T-cell (primary cell): ENCODE results near the gene OR5D18. TPM values are rescaled to one million over a fixed set of nuclear protein-coding genes. Genes with fewer than 3 reads are reported as not detected.
"Not testable (repeated sequence)": the region's sequence is repeated elsewhere in the genome, so short reads cannot be mapped to it uniquely, and the experiment has no call there.

Experiments used
- ATAC-seq, 4 experiments: fragments of 200-7000 bp in 3 of 4; fragments of 150-1000 bp in 1 of 4; cut with Tn5 transposase; replicated peaks in 1 of 4; 1 replicate in 3 of 4; 2 replicates in 1 of 4; pipeline ENCODE4 v1.10.0; 2021; ENCODE audit warnings: moderate library complexity in 3 of 4, mild to moderate bottlenecking in 2 of 4, moderate number of reproducible peaks in 1 of 4
- CTCF ChIA-PET, 2 donors: fragments of 300-600 bp; sonication (Branson Sonifier 250); formaldehyde crosslinking; loops; one replicate each; lab custom pipeline; 2022; ENCODE audit warnings: antibody characterized with exemption in 2 of 2; lab: Charles Lee
- POLR2A ChIA-PET, 2 donors: fragments of 300-600 bp; sonication (Branson Sonifier 250); formaldehyde crosslinking; loops; one replicate each; lab custom pipeline; 2022; ENCODE audit warnings: antibody characterized with exemption in 2 of 2; lab: Charles Lee
- DNase-seq, 35 experiments: peaks; one replicate each; pipeline versions ENCODE4 v3.0.0 to v3.0.0-alpha.2; 2013 to 2023
- H3K27ac ChIP-seq: one replicate; pipeline ENCODE4 v1.5.1; 2013; ENCODE audit warnings: low read length
- H3K27me3 ChIP-seq, 2 experiments: replicated peaks in 1 of 2; 1 replicate in 1 of 2; 2 replicates in 1 of 2; pipeline versions ENCODE4 v1.6.1 to v1.7.0; 2013; ENCODE audit warnings: low read length in 1 of 2, mixed read lengths in 1 of 2; ENCODE audit not compliant: control insufficient read depth in 2 of 2, insufficient read depth in 2 of 2; ENCODE audit errors: extremely low read depth in 1 of 2
- H3K36me3 ChIP-seq, 2 donors: 1 replicate in 1 of 2; 2 replicates in 1 of 2; pipeline versions ENCODE4 v1.6.1 to v1.7.0; 2013; ENCODE audit warnings: low read length in 1 of 2; ENCODE audit not compliant: control insufficient read depth in 2 of 2, insufficient read depth in 1 of 2; ENCODE audit errors: extremely low read depth in 1 of 2
- H3K4me1 ChIP-seq, 2 experiments: 1 replicate in 1 of 2; 2 replicates in 1 of 2; pipeline versions ENCODE4 v1.6.1 to v1.7.0; 2013; ENCODE audit warnings: low read length in 2 of 2, mixed read lengths in 1 of 2; ENCODE audit not compliant: insufficient read depth in 2 of 2, control insufficient read depth in 1 of 2; ENCODE audit errors: extremely low read depth in 1 of 2
- H3K4me3 ChIP-seq, 2 donors: 1 replicate in 1 of 2; 2 replicates in 1 of 2; pipeline versions ENCODE4 v1.5.1 to v1.7.0; 2013; ENCODE audit warnings: mild to moderate bottlenecking in 2 of 2, low read length in 1 of 2, moderate library complexity in 1 of 2; ENCODE audit not compliant: control insufficient read depth in 1 of 2; ENCODE audit errors: extremely low read depth in 1 of 2
- H3K9me3 ChIP-seq: 2 replicates; pipeline ENCODE4 v1.7.0; 2013
- H3K27ac Mint-ChIP-seq, 2 donors: one replicate each; pipeline ENCODE4 v1.8.0; 2020 to 2021; ENCODE audit warnings: mild to moderate bottlenecking in 2 of 2, mixed read lengths in 2 of 2
- H3K27me3 Mint-ChIP-seq, 2 donors: one replicate each; pipeline ENCODE4 v1.8.0; 2021 to 2022; ENCODE audit warnings: mixed read lengths in 2 of 2
- H3K36me3 Mint-ChIP-seq: one replicate; pipeline ENCODE4 v1.8.0; 2021; ENCODE audit warnings: mixed read lengths
- H3K4me1 Mint-ChIP-seq, 3 donors: one replicate each; pipeline ENCODE4 v1.8.0; 2020 to 2022; ENCODE audit warnings: mixed read lengths in 3 of 3, mild to moderate bottlenecking in 1 of 3
- H3K4me3 Mint-ChIP-seq, 3 donors: one replicate each; pipeline ENCODE4 v1.8.0; 2020 to 2022; ENCODE audit warnings: mild to moderate bottlenecking in 3 of 3, mixed read lengths in 3 of 3, moderate library complexity in 3 of 3
- H3K9me3 Mint-ChIP-seq, 3 donors: one replicate each; pipeline ENCODE4 v1.8.0; 2020 to 2022; ENCODE audit warnings: mixed read lengths in 3 of 3
- WGBS: methylation state at CpG from one replicate; pipeline ENCODE4 v1.1.5; 2013; ENCODE audit warnings: missing lambda C conversion rate; ENCODE audit not compliant: insufficient coverage; 5-methylcytosine and 5-hydroxymethylcytosine counted together
- total RNA-seq, 35 experiments: library from RNA in 6 of 35; stranded (reverse) in 6 of 35; fragments of 120-200 nt in 1 of 35; gene quantifications; one replicate each; pipeline versions ENCODE4 v1.2.1 to v1.2.4 and lab custom pipeline; 2013 to 2026

Gene OR5D18
- total RNA-seq, 5 donors from 2014 or later (not counting 1 experiment from before 2014, with no cell fraction given), result not detected

- ATAC-seq (no peak), DNase-seq (no peak)
- Histone ChIP-seq H3K36me3 (no peaks in the 10 kb centered on the region), H3K27ac (no peak within 1 kb of the TSS), H3K4me1 (no peaks in the 10 kb centered on the region), H3K27me3 (no peaks in the 10 kb centered on the region), H3K4me3 (no peak within 1 kb of the TSS), H3K9me3 (peaks cover 3% of the 10 kb centered on the region)
- POLR2A ChIA-PET, result no interaction called here
- Mint-ChIP-seq H3K36me3 (no peaks in the 10 kb centered on the region), H3K9me3 (peaks cover 13 to 29% (median 16%) of the 10 kb centered on the region in 3 donors), H3K4me1 (no peaks in the 10 kb centered on the region), H3K4me3 (no peak within 1 kb of the TSS), H3K27me3 (no peaks in the 10 kb centered on the region), H3K27ac (no peak within 1 kb of the TSS)
- CTCF ChIA-PET, result no interaction called here
These were observed 7.5 kb downstream of the OR5D18 start, which contains the start of gene OR5L2 for GRCh38 chr11:55826919-55827318. OR5L2 (plus strand) TSS chr11:55827219; CDS start chr11:55827219, 0 bp downstream.

GRCh38 chr11:55838452-55838851 is 19.0 kb downstream of the OR5D18 start, which contains the start of gene OR5D16:
OR5D16 (plus strand) TSS chr11:55838752; CDS start chr11:55838752, 0 bp downstream.
- Histone ChIP-seq H3K36me3 (no peaks in the 10 kb centered on the region), H3K27ac (no peak within 1 kb of the TSS)
- ATAC-seq, result no peak

GRCh38 chr11:55847453-55847852 is 28.0 kb downstream of the OR5D18 start:
- DNase-seq (no peak), ATAC-seq (no peak)
- Mint-ChIP-seq H3K27me3 (no peaks in the 10 kb centered on the region), H3K4me1 (no peaks in the 10 kb centered on the region), H3K4me3 (no peak overlapping the region), H3K27ac (no peak overlapping the region), H3K9me3 (peaks cover 4 to 20% (median 15%) of the 10 kb centered on the region in 3 donors), H3K36me3 (no peaks in the 10 kb centered on the region)
- H3K27me3 ChIP-seq, result no peaks in the 10 kb centered on the region
- no peaks in the 10 kb centered on the region for H3K9me3 ChIP-seq
- no peaks in the 10 kb centered on the region for H3K36me3 ChIP-seq
- POLR2A ChIA-PET, result no interaction called here
- WGBS, result 60% methylated on average over 1 of the region's 2 CpGs
- no peak overlapping the region for H3K27ac ChIP-seq
- H3K4me3 ChIP-seq, result no peak overlapping the region
- H3K4me1 ChIP-seq, result no peaks in the 10 kb centered on the region
- CTCF ChIA-PET, result no interaction called here

More at GRCh38 chr11:55838452-55838851, 19.0 kb downstream of the OR5D18 start, which contains the start of gene OR5D16:
- H3K9me3 ChIP-seq, result no peaks in the 10 kb centered on the region
- ChIA-PET POLR2A (no interaction called here), CTCF (no interaction called here)
- H3K9me3 Mint-ChIP-seq, result peaks cover 12 to 30% (median 27%) of the 10 kb centered on the region in 3 donors
- no peaks in the 10 kb centered on the region for H3K27me3 ChIP-seq
- WGBS, result no CpG with 5 or more reads among the region's 3 CpGs
- no peaks in the 10 kb centered on the region for H3K4me1 ChIP-seq
- no peaks in the 10 kb centered on the region for H3K4me1 Mint-ChIP-seq
- no peak within 1 kb of the TSS for H3K4me3 ChIP-seq
- H3K27ac Mint-ChIP-seq, result no peak within 1 kb of the TSS
- no peaks in the 10 kb centered on the region for H3K36me3 Mint-ChIP-seq
- H3K4me3 Mint-ChIP-seq, result no peak within 1 kb of the TSS
- H3K27me3 Mint-ChIP-seq, result no peaks in the 10 kb centered on the region
- no peak for DNase-seq

- no peak overlapping the region for H3K4me3 ChIP-seq
- no peaks in the 10 kb centered on the region for H3K27me3 ChIP-seq
- H3K9me3 ChIP-seq, result no peaks in the 10 kb centered on the region
- Mint-ChIP-seq H3K36me3 (no peaks in the 10 kb centered on the region), H3K27ac (no peak overlapping the region), H3K9me3 (peaks cover 4 to 22% (median 20%) of the 10 kb centered on the region in 3 donors), H3K4me3 (no peak overlapping the region), H3K4me1 (no peaks in the 10 kb centered on the region), H3K27me3 (no peaks in the 10 kb centered on the region)
- H3K4me1 ChIP-seq, result no peaks in the 10 kb centered on the region
- ChIA-PET CTCF (no interaction called here), POLR2A (no interaction called here)
- ATAC-seq (no peak), DNase-seq (no peak)
- H3K36me3 ChIP-seq, result no peaks in the 10 kb centered on the region
- no peak overlapping the region for H3K27ac ChIP-seq
These were observed 29.6 kb downstream of the OR5D18 start for GRCh38 chr11:55849037-55849436.

- no peaks in the 10 kb centered on the region for H3K27me3 ChIP-seq
These were observed 32.7 kb downstream of the OR5D18 start for GRCh38 chr11:55852141-55852540.

GRCh38 chr11:55854704-55855103 is 35.3 kb downstream of the OR5D18 start:
- H3K27ac ChIP-seq, result no peak overlapping the region
- no peak for DNase-seq
- H3K4me3 ChIP-seq, result no peak overlapping the region
- Mint-ChIP-seq H3K4me1 (no peaks in the 10 kb centered on the region), H3K9me3 (peaks cover 4 to 20% (median 18%) of the 10 kb centered on the region in 3 donors), H3K27ac (no peak overlapping the region), H3K27me3 (no peaks in the 10 kb centered on the region), H3K36me3 (no peaks in the 10 kb centered on the region), H3K4me3 (no peak overlapping the region)
- no peaks in the 10 kb centered on the region for H3K36me3 ChIP-seq
- no CpG with 5 or more reads among the region's 1 CpG for WGBS
- H3K27me3 ChIP-seq, result no peaks in the 10 kb centered on the region
- no peak for ATAC-seq
- no peaks in the 10 kb centered on the region for H3K4me1 ChIP-seq
- ChIA-PET POLR2A (no interaction called here), CTCF (no interaction called here)
- no peaks in the 10 kb centered on the region for H3K9me3 ChIP-seq

More at GRCh38 chr11:55852141-55852540, 32.7 kb downstream of the OR5D18 start:
- DNase-seq (no peak), ATAC-seq (no peak)
- no peak overlapping the region for H3K4me3 Mint-ChIP-seq
- ChIA-PET POLR2A (no interaction called here), CTCF (no interaction called here)
- H3K4me1 ChIP-seq, result no peaks in the 10 kb centered on the region
- H3K36me3 ChIP-seq, result no peaks in the 10 kb centered on the region
- H3K4me3 ChIP-seq, result no peak overlapping the region
- no peaks in the 10 kb centered on the region for H3K36me3 Mint-ChIP-seq
- no peaks in the 10 kb centered on the region for H3K27me3 Mint-ChIP-seq
- peaks cover 0 to 13% (median 12%) of the 10 kb centered on the region in 3 donors for H3K9me3 Mint-ChIP-seq
- no CpG with 5 or more reads among the region's 1 CpG for WGBS
- H3K4me1 Mint-ChIP-seq, result no peaks in the 10 kb centered on the region
- no peak overlapping the region for H3K27ac ChIP-seq
- H3K27ac Mint-ChIP-seq, result no peak overlapping the region
- no peaks in the 10 kb centered on the region for H3K9me3 ChIP-seq

- H3K27me3 ChIP-seq, ATAC-seq, H3K27ac Mint-ChIP-seq, H3K4me3 ChIP-seq, H3K36me3 ChIP-seq, CTCF ChIA-PET, H3K27ac ChIP-seq, DNase-seq, H3K4me1 Mint-ChIP-seq, POLR2A ChIA-PET, H3K27me3 Mint-ChIP-seq, H3K36me3 Mint-ChIP-seq, H3K4me3 Mint-ChIP-seq, H3K4me1 ChIP-seq, H3K9me3 ChIP-seq: not testable (repeated sequence)
- peaks cover 10 to 19% (median 10%) of the 10 kb centered on the region in 3 donors for H3K9me3 Mint-ChIP-seq
- WGBS, result 71% methylated on average over 1 of the region's 4 CpGs
These were observed 47.9 kb downstream of the OR5D18 start for GRCh38 chr11:55867354-55867753.
